ENCODE measurements around the gene DLST.

DNA sequence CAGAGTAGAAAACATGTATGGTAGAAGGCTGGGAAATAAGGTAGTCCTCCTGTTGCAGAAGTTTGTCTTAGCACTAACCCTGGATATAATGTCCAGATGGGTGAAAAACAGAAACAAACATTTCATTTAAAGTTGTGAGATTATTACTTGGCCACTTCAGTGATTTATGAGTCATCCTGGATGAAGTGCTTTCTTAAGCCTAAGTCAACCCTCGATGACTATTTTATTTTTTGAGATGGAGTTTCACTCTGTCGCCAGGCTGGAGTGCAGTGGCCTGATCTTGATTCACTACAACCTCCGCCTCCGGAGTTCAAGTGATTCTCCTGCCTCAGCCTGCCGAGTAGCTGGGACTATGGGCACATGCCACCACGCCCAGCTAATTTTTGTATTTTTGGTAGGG, 10.2 kb downstream of the DLST start:
- TF ChIP-seq CTCF (IDR thresholded peaks at IDR 0.05 in 4 of 5, conservative IDR thresholded peaks at IDR 0.05 in 1 of 5) (no peak), POLR2A (IDR thresholded peaks at IDR 0.05) (no peak)

All from gastrocnemius medialis (tissue), 4 donors.